SHP77 (cell line): Measurements from ENCODE around the gene DENND5A.

Experiments
- DNase-seq, 2 experiments: peaks; one replicate each; lab custom pipeline; 2025; lab: John Stamatoyannopoulos, UW

The DENND5A gene

GRCh38 chr11:9095421-9095820, 169.7 kb downstream of the DENND5A start:
- DNase-seq, result no peak

- DNase-seq, result no peak
Measured at GRCh38 chr11:9094420-9094819, 170.7 kb downstream of the DENND5A start.

DNA sequence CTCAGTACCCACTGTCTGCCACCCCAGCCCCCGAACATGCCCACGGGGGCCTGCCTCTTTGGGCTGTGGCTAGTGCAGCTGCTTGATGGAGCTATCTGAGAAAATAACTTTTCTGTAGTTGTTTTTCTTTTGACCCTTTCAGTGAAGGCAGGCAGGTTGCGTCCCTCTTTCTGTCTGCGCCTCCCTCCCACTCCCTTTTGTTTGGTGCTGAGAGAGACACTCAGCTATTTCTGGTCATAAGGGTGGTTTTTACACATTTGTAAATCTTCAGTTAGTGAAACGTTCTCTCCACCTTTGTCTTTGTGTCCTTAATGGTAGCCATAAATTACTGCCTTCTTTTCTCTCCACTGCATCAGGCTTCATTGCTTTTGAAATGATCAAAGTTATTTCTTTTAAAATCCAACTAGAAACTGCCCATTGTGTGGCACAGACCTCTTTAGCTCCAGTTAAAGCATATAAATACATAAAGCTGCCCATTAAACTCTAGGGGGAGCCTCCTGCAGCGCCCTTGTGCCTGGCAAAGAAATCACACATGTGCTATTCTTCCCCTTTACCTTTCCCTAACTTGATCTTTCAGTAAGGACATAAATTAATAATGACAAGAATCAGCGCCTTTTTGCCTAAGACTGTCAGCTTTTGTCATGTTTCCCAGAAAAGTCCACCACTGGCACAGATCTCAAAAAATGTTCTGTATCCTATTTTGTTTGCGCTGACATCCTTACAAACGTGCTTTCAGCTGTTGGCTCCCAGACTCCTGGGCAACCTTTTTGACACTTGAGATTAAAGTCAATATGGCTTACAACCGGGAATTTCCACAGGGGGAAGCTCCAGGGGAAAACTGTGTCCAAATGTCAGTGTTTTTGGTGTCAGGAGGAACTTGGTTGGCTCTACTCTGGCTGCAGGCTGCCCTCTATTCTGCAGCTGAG, 172.0 kb downstream of the DENND5A start:
- no peak for DNase-seq

DNA sequence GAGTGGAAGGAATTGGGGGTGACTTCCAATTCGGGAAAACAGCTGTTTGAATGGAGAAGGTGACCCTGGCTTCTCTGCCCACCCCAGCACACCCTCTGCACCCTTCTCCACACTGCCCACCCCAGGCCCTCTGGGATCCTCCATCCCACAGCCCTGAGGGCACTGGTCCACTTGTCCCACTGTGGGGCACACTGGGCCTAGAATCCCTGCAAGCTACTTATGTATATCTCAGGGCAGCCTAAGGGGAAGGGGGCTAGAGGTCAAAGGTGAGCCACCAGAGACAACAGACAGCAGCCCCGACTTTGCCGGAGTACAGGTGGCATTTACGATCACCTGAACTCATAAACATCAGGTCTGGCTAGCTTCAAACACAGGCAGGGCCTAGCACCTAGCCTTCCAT, 173.1 kb downstream of the DENND5A start:
- DNase-seq, result no peak

DNA sequence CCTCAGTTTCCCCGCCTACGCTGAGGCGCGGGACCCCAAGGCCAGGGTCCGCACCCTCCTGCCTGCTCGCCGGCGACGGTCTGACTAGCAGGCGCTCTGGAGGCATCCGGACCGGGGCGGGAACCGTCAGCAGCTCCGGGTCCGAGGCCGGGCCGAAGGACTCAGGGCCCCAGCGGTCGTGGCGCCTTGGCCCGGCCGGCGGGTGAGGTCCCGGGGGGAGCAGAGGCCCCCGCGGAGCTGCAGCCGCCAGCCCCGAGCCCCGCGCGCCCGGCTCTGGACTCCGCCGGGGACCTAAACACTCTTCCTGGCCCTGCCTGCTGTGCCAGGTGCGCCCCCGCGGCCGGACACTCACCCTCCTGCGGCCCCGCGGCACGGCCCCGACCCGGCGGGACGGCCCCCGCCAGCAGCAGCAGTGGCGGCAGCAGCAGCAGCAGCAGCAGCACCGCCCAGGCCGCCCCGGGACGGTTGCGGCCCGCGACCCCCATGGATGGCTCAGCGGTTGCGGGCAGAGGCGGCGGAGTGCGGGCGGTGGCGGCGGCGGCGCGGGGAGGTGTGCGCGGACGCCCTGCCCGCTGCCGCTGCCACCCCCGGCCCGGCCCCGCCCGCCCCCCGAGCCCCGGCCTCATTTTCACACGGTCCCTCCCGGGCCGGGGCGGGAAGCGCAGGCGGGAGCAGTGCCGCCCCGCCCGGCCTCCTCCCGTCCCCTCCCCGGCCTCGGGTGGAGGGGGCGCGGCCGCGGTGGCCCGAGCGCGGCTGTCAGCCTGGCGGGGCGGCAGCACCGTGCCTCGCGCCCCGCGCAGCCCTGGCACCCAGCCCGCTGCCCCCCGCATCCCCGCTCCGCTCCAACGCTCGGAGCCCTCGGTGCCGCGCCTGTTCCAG, 173.9 kb downstream of the DENND5A start, which contains the start of gene SCUBE2:
TSS of gene SCUBE2 (minus strand) at position 556 of the 879 bp plus-strand sequence. CDS start at position 485, 71 bp downstream.
- no peak for DNase-seq

- DNase-seq, result no peak
Measured at GRCh38 chr11:9090488-9091043, 174.6 kb downstream of the DENND5A start.

- no peak for DNase-seq
Measured at GRCh38 chr11:9089636-9090035, 175.5 kb downstream of the DENND5A start.

DNA sequence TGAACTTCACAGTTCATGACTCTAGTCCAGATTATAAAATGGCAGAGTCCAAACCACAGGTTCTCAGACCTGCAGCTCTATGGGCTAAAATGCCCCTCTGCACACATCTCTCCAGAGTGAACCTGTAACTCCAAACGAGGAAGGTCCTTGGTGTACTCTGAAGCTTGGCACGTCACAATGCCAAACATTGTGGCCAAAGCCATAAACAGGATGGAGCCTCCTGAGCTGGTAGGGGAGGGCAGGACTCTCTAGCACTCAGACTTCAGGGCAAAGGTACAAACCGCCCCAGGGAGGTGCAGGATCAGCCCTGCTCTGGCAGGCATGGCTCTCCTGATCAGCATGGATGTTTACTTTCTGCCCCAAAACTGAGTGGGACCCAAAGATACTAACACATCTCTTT, 176.1 kb downstream of the DENND5A start:
- no peak for DNase-seq
